HG02973 (cell line): ENCODE results near the gene DDX39B.
A peak's percentile ranks its signal among the peaks of the same experiment; 100 is the strongest.
"Not testable (repeated sequence)": the region's sequence is repeated elsewhere in the genome, so short reads cannot be mapped to it uniquely, and the experiment has no call there.

ENCODE experiments used
- ATAC-seq: cut with Tn5 transposase; IDR thresholded peaks from one replicate; pipeline ENCODE4 v1.9.1; 2021; ENCODE audit warnings: moderate library complexity; ENCODE audit not compliant: unreplicated experiment

DDX39B gene

GRCh38 chr6:31541658-31542521 lies at the start of gene DDX39B:
Gene DDX39B, minus strand, starts transcription at chr6:31542003. Its CDS starts 1,471 bp downstream, at chr6:31540532.
- ATAC-seq = peak; percentile 49

GRCh38 chr6:31590691-31591090 lies 48.9 kb upstream of the DDX39B start:
- ATAC-seq = not testable (repeated sequence)

- ATAC-seq = no peak
These were observed 47.3 kb upstream of the DDX39B start for GRCh38 chr6:31588871-31589650.

GRCh38 chr6:31587791-31588777 lies 46.3 kb upstream of the DDX39B start:
- no peak for ATAC-seq

GRCh38 chr6:31586599-31587281 lies 44.9 kb upstream of the DDX39B start:
- no peak for ATAC-seq

GRCh38 chr6:31586008-31586407 lies 44.2 kb upstream of the DDX39B start, which contains the start of gene LST1:
Gene LST1, plus strand, starts transcription at chr6:31586277. Its CDS starts 1,023 bp downstream, at chr6:31587300.
- no peak for ATAC-seq

- ATAC-seq = no peak
These were observed 43.7 kb upstream of the DDX39B start for GRCh38 chr6:31585491-31585890.

- no peak for ATAC-seq
These were observed 40.4 kb upstream of the DDX39B start, which contains the start of gene LTB for GRCh38 chr6:31582230-31582643. Gene LTB, minus strand, starts transcription at chr6:31582424. Its CDS starts 7 bp downstream, at chr6:31582417.

- no peak for ATAC-seq
These were observed 39.8 kb upstream of the DDX39B start for GRCh38 chr6:31581434-31582229.

GRCh38 chr6:31580807-31581433 lies 39.1 kb upstream of the DDX39B start:
- ATAC-seq = peak; percentile 50

- ATAC-seq = no peak
These were observed 38.6 kb upstream of the DDX39B start for GRCh38 chr6:31580438-31580740.

- no peak for ATAC-seq
These were observed 38.0 kb upstream of the DDX39B start for GRCh38 chr6:31579546-31580437.

- ATAC-seq = no peak
These were observed 37.3 kb upstream of the DDX39B start for GRCh38 chr6:31579119-31579505.

GRCh38 chr6:31578184-31579118 lies 36.6 kb upstream of the DDX39B start:
- ATAC-seq = no peak

GRCh38 chr6:31577579-31577966 lies 35.8 kb upstream of the DDX39B start:
- ATAC-seq = no peak

GRCh38 chr6:31576897-31577578 lies 35.2 kb upstream of the DDX39B start:
- no peak for ATAC-seq
